ENCODE data around the gene CNNM3. TPM values are rescaled to one million over a fixed set of nuclear protein-coding genes. Genes with fewer than 3 reads are reported as not detected.

The CNNM3 gene
- polyA plus RNA-seq, 1 experiment = 9.8 TPM

GRCh38 chr2:96857667-96858372 is 41.8 kb downstream of the CNNM3 start, which contains the start of gene ANKRD39:
Gene ANKRD39 (minus strand): TSS chr2:96858016. CDS start chr2:96857987, 29 bp downstream.
- TF ChIP-seq CTCF (IDR thresholded peaks at IDR 0.05; ENCODE audit: insufficient read depth, low read depth, low read length) = peak; percentile 58
- Histone ChIP-seq H3K4me3 (ENCODE audit: low read depth, low read length) (peak within 1 kb of the TSS; percentile 81), H3K27me3 (ENCODE audit: control insufficient read depth, insufficient read depth, low read length) (no peaks in the 10 kb centered on the region), H3K36me3 (ENCODE audit: control insufficient read depth, insufficient read depth, low read length) (peaks cover 22% of the 10 kb centered on the region)
- DNase-seq (ENCODE audit: low read depth) = peak; percentile 84
- ChIA-PET POLR2A (interaction anchor here (0.6 kb wide), 2 partner anchors 10 to 11 kb away, joined by 3 to 5 read pairs; no protein-coding TSS in a partner anchor), CTCF (interaction anchor here (0.7 to 4.2 kb wide), 55 partner anchors 9 to 865 kb away, joined by 3 to 94 read pairs (median 5); partner anchors contain the start of genes ANKRD36, CNNM3 and SEMA4C)

GRCh38 chr2:96859099-96859649 is 43.1 kb downstream of the CNNM3 start:
- Histone ChIP-seq H3K4me3 (ENCODE audit: low read depth, low read length) (no peak overlapping the region), H3K27me3 (ENCODE audit: control insufficient read depth, insufficient read depth, low read length) (no peaks in the 10 kb centered on the region), H3K36me3 (ENCODE audit: control insufficient read depth, insufficient read depth, low read length) (peaks cover 31% of the 10 kb centered on the region)
- no peak for TF ChIP-seq CTCF (IDR thresholded peaks at IDR 0.05; ENCODE audit: insufficient read depth, low read depth, low read length)
- CTCF ChIA-PET = interaction anchor here (0.8 to 4.2 kb wide), 11 partner anchors 9 to 253 kb away, joined by 4 to 94 read pairs (median 8); partner anchors contain the start of genes ANKRD36 and SEMA4C
- POLR2A ChIA-PET = no interaction called here
- no peak for DNase-seq (ENCODE audit: low read depth)

GRCh38 chr2:96859681-96860064 is 43.6 kb downstream of the CNNM3 start:
- ChIA-PET CTCF (interaction anchor here (1.2 to 2.4 kb wide), 2 partner anchors 87 to 253 kb away, joined by 4 to 13 read pairs; partner anchors contain the start of gene ANKRD36), POLR2A (no interaction called here)
- H3K27me3 ChIP-seq (ENCODE audit: control insufficient read depth, insufficient read depth, low read length) = no peaks in the 10 kb centered on the region
- peaks cover 36% of the 10 kb centered on the region for H3K36me3 ChIP-seq (ENCODE audit: control insufficient read depth, insufficient read depth, low read length)
- no peak overlapping the region for H3K4me3 ChIP-seq (ENCODE audit: low read depth, low read length)
- DNase-seq (ENCODE audit: low read depth) = no peak
- no peak for TF ChIP-seq CTCF (IDR thresholded peaks at IDR 0.05; ENCODE audit: insufficient read depth, low read depth, low read length)

GRCh38 chr2:96860065-96861029 is 44.3 kb downstream of the CNNM3 start:
- CTCF ChIA-PET = interaction anchor here (1.9 kb wide), 1 partner anchor 90 kb away, joined by 8 read pairs; no protein-coding TSS in a partner anchor
- no peak overlapping the region for H3K4me3 ChIP-seq (ENCODE audit: low read depth, low read length)
- H3K36me3 ChIP-seq (ENCODE audit: control insufficient read depth, insufficient read depth, low read length) = peaks cover 42% of the 10 kb centered on the region
- TF ChIP-seq CTCF (IDR thresholded peaks at IDR 0.05; ENCODE audit: insufficient read depth, low read depth, low read length) = no peak
- POLR2A ChIA-PET = no interaction called here
- DNase-seq (ENCODE audit: low read depth) = no peak
- H3K27me3 ChIP-seq (ENCODE audit: control insufficient read depth, insufficient read depth, low read length) = no peaks in the 10 kb centered on the region

Measured in BJ (cell line).